B cell (primary cell): Measurements from ENCODE around the gene UPF1. TPM values are rescaled to one million over a fixed set of nuclear protein-coding genes. Genes with fewer than 3 reads are reported as not detected.

Experiments used
- ATAC-seq: fragments of 200-7000 bp; cut with Tn5 transposase; one replicate; pipeline ENCODE4 v1.10.0; 2021; ENCODE audit warnings: low read depth, mild to moderate bottlenecking, moderate number of reproducible peaks, moderate library complexity
- CTCF ChIA-PET: fragments of 350-600 bp; sonication (Branson Sonifier 250); formaldehyde crosslinking; loops from one replicate; lab custom pipeline; 2021; ENCODE audit warnings: antibody characterized with exemption, inconsistent platforms; lab: Charles Lee
- POLR2A ChIA-PET: fragments of 350-600 bp; sonication (Branson Sonifier 250); formaldehyde crosslinking; loops from one replicate; lab custom pipeline; 2021; ENCODE audit warnings: antibody characterized with exemption; lab: Charles Lee
- DNase-seq: peaks from one replicate; pipeline ENCODE4 v3.0.0; 2013
- H2AFZ ChIP-seq: 2 replicates; pipeline ENCODE4 v1.6.1; 2012; ENCODE audit warnings: mild to moderate bottlenecking, low read depth, low read length; ENCODE audit not compliant: insufficient read depth, poor library complexity, severe bottlenecking
- H3K27ac ChIP-seq, 2 donors: 1 replicate in 1 of 2; 2 replicates in 1 of 2; pipeline ENCODE4 v1.5.1; 2012 to 2013; ENCODE audit warnings: low read length in 2 of 2, mild to moderate bottlenecking in 2 of 2, moderate library complexity in 1 of 2
- H3K27me3 ChIP-seq, 4 experiments: fragments of 200-600 bp in 1 of 4; sonication (generic) in 1 of 4; replicated peaks in 1 of 4; 1 replicate in 2 of 4; 2 replicates in 2 of 4; pipeline versions ENCODE4 v1.6.1 to v1.7.0; 2013 to 2016; ENCODE audit warnings: low read length in 3 of 4, mild to moderate bottlenecking in 2 of 4, mixed read lengths in 1 of 4, moderate library complexity in 1 of 4; ENCODE audit not compliant: insufficient read depth in 4 of 4, control insufficient read depth in 3 of 4; ENCODE audit errors: control extremely low read depth in 1 of 4
- H3K36me3 ChIP-seq, 2 experiments: replicated peaks in 1 of 2; 1 replicate in 1 of 2; 2 replicates in 1 of 2; pipeline versions ENCODE4 v1.6.1 to v1.7.1; 2013; ENCODE audit warnings: low read length in 1 of 2; ENCODE audit not compliant: insufficient read depth in 2 of 2, control insufficient read depth in 1 of 2; ENCODE audit errors: control extremely low read depth in 1 of 2, extremely low read depth in 1 of 2
- H3K4me1 ChIP-seq, 2 donors: fragments of 200-600 bp in 1 of 2; sonication (generic) in 1 of 2; 1 replicate in 1 of 2; 2 replicates in 1 of 2; pipeline versions ENCODE4 v1.5.1 to v1.6.1; 2013 to 2017; ENCODE audit warnings: low read length in 2 of 2; ENCODE audit not compliant: control insufficient read depth in 2 of 2, insufficient read depth in 2 of 2
- H3K4me2 ChIP-seq: replicated peaks from 2 replicates; pipeline ENCODE3; 2012; ENCODE audit warnings: mild to moderate bottlenecking, low read depth, low read length; ENCODE audit not compliant: poor library complexity, severe bottlenecking
- H3K4me3 ChIP-seq, 5 experiments: fragments of 200-600 bp in 1 of 5; sonication (generic) in 1 of 5; 1 replicate in 3 of 5; 2 replicates in 2 of 5; pipeline versions ENCODE4 v1.5.1 to v1.7.0; 2011 to 2016; ENCODE audit warnings: low read length in 4 of 5, mild to moderate bottlenecking in 4 of 5, low read depth in 2 of 5, control low read depth in 1 of 5, moderate library complexity in 1 of 5; ENCODE audit not compliant: insufficient read depth in 1 of 5; ENCODE audit errors: control extremely low read depth in 1 of 5, extremely low read depth in 1 of 5
- H3K79me2 ChIP-seq: fragments of 200-600 bp; sonication (generic); one replicate; pipeline ENCODE4 v1.6.0; 2016; ENCODE audit warnings: low read length; ENCODE audit not compliant: control insufficient read depth, insufficient read depth
- H3K9ac ChIP-seq: fragments of 200-600 bp; sonication (generic); 2 replicates; pipeline ENCODE4 v1.6.1; 2017; ENCODE audit warnings: mild to moderate bottlenecking, low read length, moderate library complexity
- H3K9me3 ChIP-seq, 3 donors: one replicate each; pipeline versions ENCODE4 v1.6.1 to v1.7.1; 2013; ENCODE audit warnings: low read length in 2 of 3; ENCODE audit not compliant: control insufficient read depth in 2 of 3, insufficient read depth in 1 of 3; ENCODE audit errors: control extremely low read depth in 1 of 3
- H4K20me1 ChIP-seq: 2 replicates; pipeline ENCODE4 v1.6.0; 2012; ENCODE audit warnings: mild to moderate bottlenecking, low read length; ENCODE audit not compliant: insufficient read depth, control insufficient read depth, poor library complexity, severe bottlenecking
- H3K27ac Mint-ChIP-seq: one replicate; pipeline ENCODE4 v1.8.0; 2021; ENCODE audit warnings: mixed read lengths
- H3K27me3 Mint-ChIP-seq: one replicate; pipeline ENCODE4 v1.8.0; 2021; ENCODE audit warnings: mixed read lengths
- H3K4me1 Mint-ChIP-seq: one replicate; pipeline ENCODE4 v1.8.0; 2021; ENCODE audit warnings: mixed read lengths
- H3K4me3 Mint-ChIP-seq: one replicate; pipeline ENCODE4 v1.8.0; 2021; ENCODE audit warnings: mixed read lengths
- H3K9me3 Mint-ChIP-seq: one replicate; pipeline ENCODE4 v1.8.0; 2022; ENCODE audit warnings: mixed read lengths; ENCODE audit not compliant: insufficient read depth
- EZH2 ChIP-seq: IDR thresholded peaks from 2 replicates; pipeline ENCODE4 v1.6.1; 2012; ENCODE audit warnings: borderline replicate concordance, low read depth, mild to moderate bottlenecking, moderate library complexity, low read length; ENCODE audit not compliant: insufficient read depth, poor library complexity, severe bottlenecking
- WGBS: methylation state at CpG from one replicate; pipeline ENCODE4 v1.1.5; 2013; ENCODE audit warnings: missing lambda C conversion rate; ENCODE audit not compliant: insufficient coverage; 5-methylcytosine and 5-hydroxymethylcytosine counted together
- intact Hi-C: fragments of 100-400 bp; cut with micrococcal nuclease; formaldehyde crosslinking; loops from one replicate; pipeline ENCODE4 v1.10.0; 2022
- polyA plus RNA-seq: library from polyadenylated mRNA; depleted of rRNA; stranded (reverse); fragments of >200 nt; gene quantifications from 2 replicates; pipeline ENCODE4 v1.2.3, GENCODE V29; 2012
- total RNA-seq, 2 donors: library from RNA; stranded (reverse); fragments of 120-200 nt in 1 of 2; gene quantifications; 1 replicate in 1 of 2; 2 replicates in 1 of 2; pipeline versions ENCODE4 v1.2.3 to v1.2.4, GENCODE V29; 2013 to 2022
- TF ChIP-seq, protein P1 (sequence below): fragments of 200-600 bp; IDR thresholded peaks from one replicate; pipeline ENCODE4 v1.8.0; 2022; ENCODE audit warnings: antibody characterized with exemption, mild to moderate bottlenecking

Gene UPF1
- total and polyA plus RNA-seq, 2 donors (not counting 1 experiment from before 2014, with no cell fraction given): 51.9 to 98.6 TPM

DNA sequence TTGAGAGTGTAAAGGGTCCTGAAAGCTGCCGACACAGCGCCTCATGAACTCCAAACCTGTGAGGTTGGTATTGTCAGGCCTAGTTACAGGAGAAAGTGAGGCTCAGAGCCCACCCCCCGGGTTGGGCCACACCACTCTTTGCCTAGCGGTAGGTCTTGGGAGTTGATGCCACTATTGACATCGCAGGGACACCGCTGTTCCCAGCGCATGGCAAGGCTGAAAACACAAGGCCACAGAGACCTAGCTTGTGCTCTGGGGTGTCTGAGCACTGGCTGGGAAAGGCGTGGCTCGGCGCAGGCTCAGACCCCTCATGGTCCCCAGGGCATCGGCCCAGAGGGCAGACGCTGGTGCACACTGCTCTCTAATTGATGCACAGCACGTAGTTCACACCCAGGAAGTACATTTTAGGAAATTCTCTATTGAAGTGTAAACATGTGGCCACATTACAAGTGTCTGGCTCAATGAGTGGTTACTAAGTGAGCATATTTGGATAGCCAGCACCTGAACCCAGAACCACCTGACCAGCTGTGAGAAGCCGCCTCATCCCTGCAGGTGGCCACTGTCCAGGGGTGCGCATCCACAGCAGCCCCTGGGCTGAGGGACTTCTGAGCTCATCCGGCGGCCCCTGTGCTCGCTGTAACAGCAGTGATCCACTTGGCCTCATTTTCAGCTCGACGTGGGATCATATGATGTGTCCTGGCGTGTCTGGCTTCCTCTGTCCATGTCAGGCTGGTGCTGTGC lies 27.3 kb downstream of the UPF1 start:
- no peak overlapping the region for H3K27ac ChIP-seq
- no peak overlapping the region for H3K4me3 ChIP-seq
- no peak overlapping the region for H3K4me2 ChIP-seq
- ChIA-PET CTCF (interaction anchor here (0.5 to 2.6 kb wide), 3 partner anchors 12 to 133 kb away, joined by 3 to 8 read pairs (median 5); no protein-coding TSS in a partner anchor), POLR2A (no interaction called here)
- TF ChIP-seq, protein P1, sequence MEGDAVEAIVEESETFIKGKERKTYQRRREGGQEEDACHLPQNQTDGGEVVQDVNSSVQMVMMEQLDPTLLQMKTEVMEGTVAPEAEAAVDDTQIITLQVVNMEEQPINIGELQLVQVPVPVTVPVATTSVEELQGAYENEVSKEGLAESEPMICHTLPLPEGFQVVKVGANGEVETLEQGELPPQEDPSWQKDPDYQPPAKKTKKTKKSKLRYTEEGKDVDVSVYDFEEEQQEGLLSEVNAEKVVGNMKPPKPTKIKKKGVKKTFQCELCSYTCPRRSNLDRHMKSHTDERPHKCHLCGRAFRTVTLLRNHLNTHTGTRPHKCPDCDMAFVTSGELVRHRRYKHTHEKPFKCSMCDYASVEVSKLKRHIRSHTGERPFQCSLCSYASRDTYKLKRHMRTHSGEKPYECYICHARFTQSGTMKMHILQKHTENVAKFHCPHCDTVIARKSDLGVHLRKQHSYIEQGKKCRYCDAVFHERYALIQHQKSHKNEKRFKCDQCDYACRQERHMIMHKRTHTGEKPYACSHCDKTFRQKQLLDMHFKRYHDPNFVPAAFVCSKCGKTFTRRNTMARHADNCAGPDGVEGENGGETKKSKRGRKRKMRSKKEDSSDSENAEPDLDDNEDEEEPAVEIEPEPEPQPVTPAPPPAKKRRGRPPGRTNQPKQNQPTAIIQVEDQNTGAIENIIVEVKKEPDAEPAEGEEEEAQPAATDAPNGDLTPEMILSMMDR: no peak
- no peak for TF ChIP-seq EZH2
- H2AFZ ChIP-seq: no peak overlapping the region
- no peak for DNase-seq
- Mint-ChIP-seq H3K27ac (no peak overlapping the region), H3K27me3 (no peaks in the 10 kb centered on the region), H3K4me1 (peaks cover 9% of the 10 kb centered on the region), H3K9me3 (no peaks in the 10 kb centered on the region), H3K4me3 (no peak overlapping the region)
- intact Hi-C loops: no loop called here
- 98% methylated on average over 19 of the region's 21 CpGs for WGBS
- no peaks in the 10 kb centered on the region for H3K9me3 ChIP-seq
- ATAC-seq: no peak
- peaks cover 0 to 92% of the 10 kb centered on the region in 2 experiments for H3K36me3 ChIP-seq
- H4K20me1 ChIP-seq: peaks cover 69% of the 10 kb centered on the region
- H3K27me3 ChIP-seq: no peaks in the 10 kb centered on the region
- H3K9ac ChIP-seq: no peak overlapping the region
- peaks cover 2 to 17% of the 10 kb centered on the region in 2 donors for H3K4me1 ChIP-seq
- H3K79me2 ChIP-seq: peaks cover 10% of the 10 kb centered on the region

DNA sequence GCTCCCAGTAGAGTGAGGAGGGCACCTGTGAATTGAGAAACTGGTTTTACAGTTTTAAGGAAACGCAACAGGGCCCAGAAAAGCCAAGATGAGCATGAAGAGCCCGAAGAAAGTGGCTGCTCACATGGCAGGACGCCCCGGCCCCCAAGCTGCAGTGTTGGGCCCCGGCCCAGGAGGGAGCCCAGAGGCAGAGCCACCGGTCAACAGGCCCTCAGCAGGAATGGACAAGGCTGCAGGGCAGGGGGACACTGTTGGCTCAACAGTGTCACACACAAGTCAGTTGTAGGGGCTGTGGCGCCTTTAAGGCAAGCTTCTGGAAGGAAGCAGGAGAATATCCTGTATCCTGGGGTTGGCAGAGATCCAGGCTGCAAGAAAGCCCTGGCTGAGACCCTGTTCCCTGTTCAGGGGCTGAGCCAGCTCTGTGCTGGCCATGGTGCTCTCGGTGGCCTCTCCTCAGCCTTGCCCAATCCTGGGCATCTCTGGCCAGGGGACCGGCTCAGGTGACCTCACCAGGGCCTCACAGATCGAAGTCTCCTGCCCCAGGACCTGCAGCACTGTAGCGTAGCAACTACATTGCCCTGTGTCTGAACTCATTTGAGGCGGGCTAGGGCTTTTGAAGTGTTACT lies 28.0 kb downstream of the UPF1 start:
- no peaks in the 10 kb centered on the region for H3K9me3 ChIP-seq
- peaks cover 9% of the 10 kb centered on the region for H3K4me1 Mint-ChIP-seq
- H3K4me1 ChIP-seq: peaks cover 2 to 17% of the 10 kb centered on the region in 2 donors
- H3K27me3 Mint-ChIP-seq: no peaks in the 10 kb centered on the region
- H3K27ac Mint-ChIP-seq: no peak overlapping the region
- H3K4me3 ChIP-seq: no peak overlapping the region
- 98% methylated on average over 11 of the region's 12 CpGs for whole genome bisulfite sequencing
- H3K9ac ChIP-seq: no peak overlapping the region
- ATAC-seq (no peak), DNase-seq (no peak)
- no peaks in the 10 kb centered on the region for H3K27me3 ChIP-seq
- no peak overlapping the region for H3K4me3 Mint-ChIP-seq
- peaks cover 0 to 88% of the 10 kb centered on the region in 2 experiments for H3K36me3 ChIP-seq
- H3K27ac ChIP-seq: no peak overlapping the region
- no peak overlapping the region for H2AFZ ChIP-seq
- H3K4me2 ChIP-seq: no peak overlapping the region
- ChIA-PET CTCF (interaction anchor here (0.5 to 2.6 kb wide), 2 partner anchors 12 to 132 kb away, joined by 3 to 8 read pairs; no protein-coding TSS in a partner anchor), POLR2A (no interaction called here)
- no peak for TF ChIP-seq EZH2
- TF ChIP-seq, protein P1: no peak
- intact Hi-C loops: no loop called here
- H4K20me1 ChIP-seq: peaks cover 62% of the 10 kb centered on the region
- peaks cover 8% of the 10 kb centered on the region for H3K79me2 ChIP-seq
- H3K9me3 Mint-ChIP-seq: no peaks in the 10 kb centered on the region
